TTC549 (cell line): Measurements from ENCODE around the gene DOCK10.
"Not testable (repeated sequence)": the region's sequence is repeated elsewhere in the genome, so short reads cannot be mapped to it uniquely, and the experiment has no call there.

Source experiments
- FAIRE-seq: peaks from 2 replicates; lab custom pipeline; 2012; peaks lifted over from hg19 to GRCh38; lab: Jason Lieb, UNC

DOCK10 gene

DNA sequence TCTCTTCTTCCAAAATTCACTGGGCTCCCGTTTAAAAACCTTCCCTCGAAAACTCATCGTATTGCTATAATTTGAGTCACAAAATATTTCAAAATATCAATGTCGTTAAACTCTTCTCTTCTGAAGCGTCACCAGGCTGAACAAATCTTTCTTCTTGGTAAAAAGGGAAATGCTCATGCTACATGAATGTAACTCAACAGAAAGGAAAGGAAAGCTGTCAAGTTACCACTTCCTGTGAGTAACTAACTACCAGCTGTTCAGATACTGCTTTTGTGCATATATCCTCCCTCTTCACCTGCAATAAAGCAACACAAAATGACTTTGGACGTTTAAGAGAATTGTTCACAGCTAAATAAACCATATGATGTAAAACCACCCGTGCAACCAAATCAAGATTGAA, 95.4 kb downstream of the DOCK10 start:
- no peak for FAIRE-seq

DNA sequence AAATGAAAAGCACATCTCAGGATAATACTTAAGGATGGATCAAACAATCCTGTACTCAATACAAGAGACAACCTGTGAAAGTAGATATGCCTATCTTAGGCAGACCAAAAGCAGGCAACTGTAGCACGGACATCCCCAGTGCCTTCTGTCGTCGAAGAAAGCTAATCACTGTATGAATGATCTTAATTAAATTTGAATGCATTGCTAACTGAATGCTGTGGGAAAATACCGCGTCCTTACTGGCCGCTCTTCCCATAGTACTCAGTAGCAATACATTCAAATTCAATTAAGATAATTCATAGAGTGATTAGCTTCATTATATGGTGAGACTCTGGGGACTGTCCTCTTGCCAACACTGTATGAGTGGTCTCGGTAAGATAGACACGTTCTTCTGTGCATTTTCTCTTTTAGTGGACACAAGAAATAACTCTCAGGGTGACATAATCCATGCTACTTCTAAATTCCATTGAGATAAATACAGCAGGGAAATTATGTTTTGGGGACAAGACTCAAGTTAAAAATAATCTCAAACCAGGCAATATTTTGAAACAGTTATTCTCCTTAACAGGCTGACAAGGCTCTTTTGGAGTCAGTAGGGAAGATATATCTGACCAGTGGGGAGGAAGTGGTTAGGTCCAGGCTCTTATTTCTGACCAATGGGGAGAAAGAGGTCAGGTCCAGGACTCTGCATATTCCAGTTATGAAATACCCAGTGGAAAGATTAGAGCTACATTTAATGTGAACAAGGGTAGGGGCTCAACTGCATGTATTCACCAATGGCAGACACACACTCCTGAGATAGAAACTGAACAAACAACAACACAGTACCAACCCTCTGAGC, 97.3 kb downstream of the DOCK10 start:
- no peak for FAIRE-seq

DNA sequence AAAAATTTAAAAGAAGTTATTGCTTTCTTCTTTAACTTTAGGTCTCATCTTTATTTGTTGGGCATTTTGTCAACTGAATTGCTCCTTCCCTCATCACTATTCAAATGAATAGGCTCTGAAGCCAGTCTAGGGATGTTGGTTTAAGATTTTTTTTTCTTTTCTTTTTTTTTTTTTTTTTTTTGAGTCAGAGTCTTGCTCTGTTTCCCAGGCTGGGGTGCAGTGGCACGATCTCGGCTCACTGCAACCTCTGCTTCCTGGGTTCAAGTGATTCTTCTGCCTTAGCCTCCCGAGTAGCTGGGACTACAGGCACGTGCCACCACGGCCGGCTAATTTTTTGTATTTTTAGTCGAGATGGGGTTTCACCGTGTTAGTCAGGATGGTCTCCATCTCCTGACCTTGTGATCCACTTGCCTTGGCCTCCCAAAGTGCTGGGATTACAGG, 98.6 kb downstream of the DOCK10 start:
- FAIRE-seq, result not testable (repeated sequence)

DNA sequence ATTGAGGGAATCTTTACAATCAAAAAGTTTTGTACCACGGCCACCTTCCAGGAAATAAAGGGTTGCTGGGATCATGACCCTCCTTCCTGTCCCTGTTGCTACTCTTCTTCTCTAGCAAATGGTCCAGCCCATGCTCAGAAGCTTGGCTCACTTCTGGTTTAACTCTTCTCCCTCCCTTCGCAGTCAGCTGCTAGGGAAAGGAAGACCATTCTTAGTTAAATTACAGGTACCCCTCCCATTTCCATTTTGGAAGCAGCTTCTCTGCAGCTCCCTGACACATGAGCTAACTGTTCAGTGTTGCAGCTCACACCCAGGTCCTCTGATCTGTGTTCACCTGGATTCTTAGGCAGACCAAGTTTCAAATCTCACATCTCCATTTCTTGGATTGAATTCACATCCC, 100.3 kb downstream of the DOCK10 start:
- FAIRE-seq, result no peak

DNA sequence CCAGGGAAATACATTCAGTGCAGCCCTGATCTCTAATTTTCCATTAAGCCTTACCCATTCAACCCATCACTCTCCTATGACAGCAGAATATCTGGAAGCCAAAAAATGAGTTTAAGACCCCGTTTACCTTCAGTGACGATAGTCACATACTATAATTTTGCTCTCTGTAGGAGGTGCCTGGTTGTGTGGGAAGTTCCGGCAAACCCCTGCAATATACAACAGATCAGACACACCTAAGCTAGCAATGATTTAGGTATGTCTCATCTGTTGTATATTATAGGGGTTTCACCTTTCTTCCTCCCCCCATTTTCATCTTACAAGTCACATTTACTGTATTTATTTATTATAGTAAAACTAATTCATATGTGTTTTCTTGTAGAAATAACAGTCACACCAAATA, 101.7 kb downstream of the DOCK10 start:
- no peak for FAIRE-seq

DNA sequence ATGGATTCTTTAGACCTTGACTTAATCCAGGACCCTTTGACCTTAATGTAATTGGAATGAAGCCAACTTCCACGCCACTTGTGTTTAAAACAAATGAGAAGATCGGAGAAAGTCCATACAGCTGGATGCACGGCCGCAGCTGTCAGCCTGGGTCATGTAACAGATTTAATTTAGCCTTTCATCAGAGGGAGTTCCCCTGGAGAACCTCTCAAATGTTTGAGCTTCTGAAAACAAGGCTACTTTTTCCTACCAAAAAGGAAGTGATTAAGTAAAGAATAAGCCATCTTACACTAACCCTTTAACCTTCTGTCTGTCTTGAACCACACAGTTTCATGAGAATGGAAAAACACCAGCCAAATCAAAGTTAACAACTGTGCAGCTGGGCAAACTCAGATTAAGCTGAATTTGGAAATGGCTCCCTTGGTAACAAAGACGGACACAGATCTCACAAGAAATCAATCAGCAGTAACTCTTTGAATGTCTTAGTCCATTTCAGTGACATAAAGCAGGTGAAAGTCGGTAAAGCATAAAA, 103.6 kb downstream of the DOCK10 start:
- no peak for FAIRE-seq

DNA sequence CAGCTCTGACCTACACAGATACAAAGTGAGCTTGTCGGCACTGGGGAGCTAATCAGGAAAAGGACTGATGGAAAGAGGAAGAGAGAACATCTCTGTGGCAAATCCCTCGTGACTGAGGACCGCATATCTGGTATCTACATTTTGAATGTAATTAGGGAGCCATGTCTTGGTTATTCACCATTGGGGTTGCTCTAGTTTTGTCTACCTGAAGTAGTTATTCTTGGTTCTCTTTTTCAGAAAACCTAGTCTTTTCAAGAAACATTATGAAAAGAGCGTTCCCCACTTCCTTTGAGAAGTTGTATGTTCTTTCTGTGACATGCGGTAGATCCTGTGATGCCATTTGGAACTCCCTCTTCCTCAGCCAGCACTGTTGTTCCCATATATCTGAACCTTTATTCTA, 104.4 kb downstream of the DOCK10 start:
- no peak for FAIRE-seq

DNA sequence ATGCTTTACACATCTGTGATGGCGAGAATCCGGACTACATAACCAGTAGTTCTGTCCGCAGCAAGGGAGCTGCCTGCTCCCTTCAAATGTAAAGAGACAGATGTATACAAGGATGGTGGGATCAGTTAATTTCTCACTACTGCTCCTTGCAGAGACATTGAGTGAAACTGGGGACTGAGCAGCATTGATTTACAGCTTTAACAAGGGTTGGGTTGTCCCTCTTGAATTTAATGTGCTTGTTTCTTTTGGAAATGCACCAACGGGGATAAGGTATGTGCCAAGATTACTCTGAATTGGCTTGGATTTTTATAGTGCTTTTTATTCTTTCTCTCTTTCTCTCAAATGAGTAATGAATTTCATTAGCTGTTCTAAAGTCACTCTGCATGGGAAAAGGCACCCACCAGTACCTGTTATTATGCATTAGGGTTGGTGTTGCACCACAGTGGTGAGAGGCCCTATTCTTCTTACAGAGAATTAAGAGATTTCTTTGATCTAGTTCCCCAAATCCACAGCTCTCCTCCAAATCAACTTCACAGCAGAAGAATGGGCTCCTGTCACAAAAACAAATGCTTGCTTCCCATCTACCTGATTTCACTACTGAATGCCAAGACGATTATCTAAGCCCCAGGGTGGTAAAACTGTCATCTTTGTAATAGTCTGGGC, 107.6 kb downstream of the DOCK10 start:
- FAIRE-seq, result no peak

DNA sequence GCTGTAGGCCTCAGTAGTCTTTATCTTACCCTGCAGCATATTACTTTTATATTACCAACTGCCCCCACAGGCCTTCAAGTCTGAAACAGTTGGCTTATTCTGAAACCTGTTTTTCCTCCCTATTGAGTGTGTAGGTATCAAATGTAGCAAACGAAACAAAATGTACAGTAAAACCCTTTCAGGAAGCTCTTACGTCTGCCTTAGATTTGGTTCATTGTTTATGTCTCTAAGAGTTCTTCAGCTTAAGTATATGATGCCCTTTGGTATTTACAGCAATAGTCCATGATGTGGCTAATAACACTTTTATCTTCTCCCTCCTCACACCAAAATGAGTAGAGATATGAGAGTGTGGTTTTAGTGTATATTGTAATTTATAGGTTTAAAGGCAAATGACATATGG, 108.8 kb downstream of the DOCK10 start:
- FAIRE-seq, result no peak

DNA sequence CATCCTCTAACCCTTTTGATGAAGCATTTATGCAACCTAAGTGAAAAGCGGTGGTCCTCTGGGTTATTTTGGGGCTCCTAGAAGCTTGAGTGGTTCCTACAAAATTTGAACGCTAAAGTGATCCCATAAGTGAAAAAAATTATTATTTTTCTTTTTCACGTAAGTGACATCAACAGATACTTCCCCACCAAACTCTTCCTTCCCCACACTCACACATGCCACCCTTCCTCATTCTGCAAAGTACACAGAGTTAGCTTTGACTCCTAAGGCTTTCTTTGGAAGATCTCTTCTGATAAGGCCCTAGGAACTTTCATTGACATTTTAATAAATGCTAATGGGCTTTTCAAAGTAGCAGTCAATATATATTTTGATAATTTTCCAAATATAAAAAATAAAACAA, 109.7 kb downstream of the DOCK10 start:
- FAIRE-seq, result no peak

DNA sequence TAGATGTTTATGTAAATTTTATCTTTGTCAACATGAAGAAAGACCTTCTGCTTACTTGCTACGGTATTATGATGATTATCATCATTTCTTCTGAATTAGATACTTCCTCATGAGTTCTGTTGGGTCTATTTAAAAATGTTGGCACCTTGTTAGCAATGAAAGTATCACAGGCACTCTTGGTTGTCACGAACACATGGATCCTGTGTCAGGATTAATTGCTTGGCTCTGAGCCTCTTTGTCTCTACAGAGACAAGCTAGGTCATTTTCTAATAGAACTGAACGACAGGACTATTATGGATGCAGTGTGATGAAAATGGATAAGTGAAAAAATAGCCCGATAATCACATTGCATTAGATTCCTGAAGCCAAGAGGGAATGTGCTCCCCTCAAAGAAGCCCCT, 110.3 kb downstream of the DOCK10 start:
- no peak for FAIRE-seq

DNA sequence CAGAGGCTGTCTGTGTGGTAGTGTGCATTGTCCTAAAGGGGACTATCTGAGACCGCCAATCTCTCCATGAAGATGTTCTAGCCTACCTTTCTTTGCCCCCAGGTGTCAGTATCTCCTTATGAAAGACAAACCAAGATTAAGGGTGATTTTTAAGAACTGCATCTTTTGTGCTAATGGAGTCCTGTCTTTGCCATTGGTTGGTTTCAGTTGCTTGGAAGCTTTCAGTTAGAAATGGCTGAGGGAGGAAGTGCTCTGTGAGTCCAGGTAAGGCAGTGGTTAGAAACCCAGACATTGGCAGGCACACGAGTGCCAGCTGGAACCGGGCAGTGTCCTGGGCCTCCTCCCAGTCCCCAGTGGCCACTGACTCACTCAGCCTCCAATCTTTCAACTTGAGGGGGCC, 111.3 kb downstream of the DOCK10 start:
- no peak for FAIRE-seq

DNA sequence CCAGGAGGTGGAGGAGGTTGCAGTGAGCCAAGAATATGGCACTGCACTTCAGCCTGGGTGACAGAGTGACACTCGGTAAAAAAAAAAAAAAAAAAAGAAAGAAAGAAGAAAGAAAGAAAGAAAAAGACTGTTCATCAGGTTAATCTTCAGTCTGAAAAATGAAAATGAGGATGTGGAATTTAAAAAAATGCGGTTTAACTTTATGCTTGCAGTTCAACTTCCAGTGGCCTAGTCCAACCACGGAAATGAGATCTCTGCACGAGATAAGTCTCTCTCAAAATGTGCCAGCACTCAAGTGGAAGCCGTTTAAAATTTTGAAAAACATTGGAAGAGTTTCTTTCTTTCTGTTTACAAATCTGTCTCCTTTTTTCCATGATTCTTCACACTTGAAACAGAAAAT, 112.1 kb downstream of the DOCK10 start:
- FAIRE-seq, result no peak

DNA sequence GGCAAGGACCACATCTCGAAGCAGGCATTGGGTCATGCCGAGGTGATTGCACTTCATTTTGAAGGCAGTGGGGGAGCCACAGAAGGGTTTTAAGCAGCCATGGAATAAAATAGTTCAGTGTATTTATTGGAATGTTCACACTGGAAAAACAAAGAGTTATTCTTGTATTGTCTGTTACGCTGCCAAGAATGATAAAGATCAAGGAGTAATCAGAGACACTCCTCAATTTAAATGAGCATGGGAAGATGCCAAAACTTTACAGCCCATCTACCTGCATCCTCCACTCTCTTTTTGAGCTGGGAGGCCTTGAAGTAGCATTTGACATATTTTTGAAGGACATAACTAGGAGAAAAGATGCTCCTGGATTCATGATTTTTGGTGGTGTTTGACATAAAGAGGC, 112.8 kb downstream of the DOCK10 start:
- no peak for FAIRE-seq

DNA sequence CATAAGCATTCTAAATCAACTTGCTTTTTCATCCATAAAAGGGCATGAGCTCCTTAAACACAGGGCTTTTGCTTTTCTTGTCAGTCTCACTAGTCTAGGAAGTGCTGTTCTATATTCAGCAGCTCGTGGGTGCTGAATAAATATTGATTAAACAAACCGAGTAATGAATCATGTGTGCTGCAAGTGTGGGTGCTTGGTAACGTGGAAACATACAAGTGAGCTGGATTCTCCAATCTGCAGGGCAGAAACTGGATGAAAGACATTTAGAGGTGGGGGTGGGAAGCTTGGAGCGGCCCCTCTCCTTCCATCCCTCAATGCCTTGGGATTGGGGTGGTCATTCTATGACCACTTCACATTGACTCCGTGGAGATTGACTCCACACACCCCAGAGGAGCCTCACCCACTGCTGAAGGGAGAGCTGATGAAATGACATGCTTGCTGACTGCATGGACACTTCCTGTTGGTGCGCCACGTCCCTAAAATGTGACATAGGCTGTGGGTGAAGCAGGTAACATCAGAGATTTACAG, 114.6 kb downstream of the DOCK10 start:
- FAIRE-seq, result no peak

DNA sequence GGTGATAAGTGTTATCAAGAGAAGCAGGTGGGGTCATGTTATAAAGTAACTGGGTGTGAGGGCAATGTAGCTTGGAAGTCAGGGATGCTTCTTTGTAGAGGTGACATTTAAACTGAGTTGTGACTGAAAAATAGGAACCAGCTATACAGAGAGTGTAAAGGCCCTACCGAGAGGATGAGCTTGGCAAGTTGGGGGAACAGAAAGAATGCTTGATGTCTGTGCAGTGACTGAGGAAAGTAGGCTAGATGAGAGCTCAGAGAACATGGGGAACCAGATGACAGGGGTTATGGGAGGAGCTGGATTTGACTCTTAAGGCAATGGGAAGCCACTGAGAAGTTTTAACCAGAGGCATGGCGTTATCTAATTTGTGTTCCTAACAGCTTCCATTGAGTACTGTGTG, 115.3 kb downstream of the DOCK10 start:
- FAIRE-seq, result no peak

DNA sequence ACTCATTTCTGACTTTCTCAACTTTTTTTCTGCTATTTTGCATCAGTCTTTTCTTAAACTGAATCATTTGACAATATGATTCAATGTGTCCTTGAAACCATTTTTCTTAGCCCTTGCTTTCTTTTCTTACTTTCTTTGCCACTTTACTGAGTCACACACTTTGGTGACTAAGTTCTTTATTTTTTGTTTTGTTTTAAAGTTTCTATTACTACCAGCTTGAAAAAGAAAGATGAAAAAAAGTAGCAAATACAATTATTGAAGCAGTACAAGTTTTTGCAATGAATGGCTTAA, 116.5 kb downstream of the DOCK10 start:
- no peak for FAIRE-seq

DNA sequence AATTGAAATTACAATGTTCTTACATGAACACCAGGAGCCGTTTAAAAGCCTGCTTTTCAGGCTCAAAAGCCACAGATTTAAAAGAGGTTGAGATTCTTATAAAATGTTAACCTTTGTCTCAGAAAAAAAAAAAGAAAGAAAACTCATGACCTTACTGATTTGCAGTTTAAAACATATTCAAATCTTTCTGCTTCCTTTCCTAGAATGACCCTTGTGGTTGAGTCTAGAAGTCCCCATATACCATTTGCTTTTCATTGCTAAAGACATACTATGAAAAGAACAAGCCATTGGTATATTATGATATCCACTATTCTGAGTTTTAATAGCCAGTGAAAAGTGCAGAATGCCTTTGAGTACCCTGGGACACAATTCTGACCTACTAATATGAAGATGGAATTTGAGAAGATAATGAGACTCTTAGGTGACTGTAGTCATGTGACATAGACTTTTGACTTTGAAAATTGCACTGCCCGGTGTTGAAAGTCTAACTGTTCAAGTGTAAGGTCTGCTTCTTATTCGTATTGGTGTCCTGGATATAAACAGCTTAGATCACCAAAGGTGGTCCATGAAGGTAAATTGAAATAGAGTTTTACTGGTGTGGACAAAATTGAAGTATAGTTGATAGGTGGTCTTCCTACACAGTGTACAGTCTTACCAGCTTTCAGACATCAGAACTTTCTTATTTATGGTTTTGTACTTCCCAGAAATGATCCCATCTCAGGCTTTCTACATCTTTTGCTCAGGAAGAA, 117.0 kb downstream of the DOCK10 start:
- no peak for FAIRE-seq

DNA sequence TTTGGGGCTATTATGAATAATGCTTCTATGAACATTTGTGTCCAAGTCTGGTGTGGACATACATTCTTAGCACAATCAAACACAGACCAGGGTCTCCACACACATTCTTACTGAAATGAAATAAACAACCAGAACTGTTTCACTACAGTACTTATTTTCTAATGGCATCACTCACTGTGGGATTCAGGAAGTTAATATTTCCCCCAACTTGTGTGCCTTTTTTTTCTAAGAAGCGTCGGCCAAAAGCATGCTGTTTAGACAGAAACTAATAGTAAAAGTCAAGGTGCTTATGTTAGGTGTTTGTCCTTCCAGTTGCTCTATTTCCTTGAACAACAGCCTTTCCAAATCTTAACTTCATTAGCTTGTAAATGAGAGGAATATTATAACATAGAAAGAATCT, 117.6 kb downstream of the DOCK10 start:
- no peak for FAIRE-seq

DNA sequence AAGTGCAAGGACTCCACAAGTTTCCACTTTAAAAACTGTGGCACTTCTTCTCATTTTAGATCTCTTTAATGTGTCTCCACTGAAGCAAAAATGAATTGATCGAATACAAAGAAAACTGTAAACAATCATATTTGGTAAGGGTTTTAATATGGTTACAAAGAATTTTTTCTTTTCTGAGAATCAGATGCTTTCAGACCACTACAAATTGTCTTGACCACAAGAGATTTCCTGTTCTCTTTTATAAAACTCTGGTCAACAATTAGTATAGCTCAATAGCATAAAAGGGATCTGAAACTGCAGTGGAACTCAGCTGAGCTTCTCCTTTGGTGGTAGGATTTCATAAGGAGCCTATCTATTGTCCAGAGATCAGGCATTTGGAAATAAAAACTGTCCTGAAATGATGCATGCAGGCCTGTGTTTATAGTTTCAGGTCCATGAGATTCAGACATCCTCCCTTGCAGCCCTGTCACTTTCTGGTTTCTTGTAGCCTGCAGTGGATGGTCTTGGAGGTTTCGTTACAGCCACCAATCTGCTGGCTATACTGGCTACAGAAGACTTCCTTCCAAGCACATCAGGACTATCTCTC, 120.0 kb downstream of the DOCK10 start:
- no peak for FAIRE-seq

DNA sequence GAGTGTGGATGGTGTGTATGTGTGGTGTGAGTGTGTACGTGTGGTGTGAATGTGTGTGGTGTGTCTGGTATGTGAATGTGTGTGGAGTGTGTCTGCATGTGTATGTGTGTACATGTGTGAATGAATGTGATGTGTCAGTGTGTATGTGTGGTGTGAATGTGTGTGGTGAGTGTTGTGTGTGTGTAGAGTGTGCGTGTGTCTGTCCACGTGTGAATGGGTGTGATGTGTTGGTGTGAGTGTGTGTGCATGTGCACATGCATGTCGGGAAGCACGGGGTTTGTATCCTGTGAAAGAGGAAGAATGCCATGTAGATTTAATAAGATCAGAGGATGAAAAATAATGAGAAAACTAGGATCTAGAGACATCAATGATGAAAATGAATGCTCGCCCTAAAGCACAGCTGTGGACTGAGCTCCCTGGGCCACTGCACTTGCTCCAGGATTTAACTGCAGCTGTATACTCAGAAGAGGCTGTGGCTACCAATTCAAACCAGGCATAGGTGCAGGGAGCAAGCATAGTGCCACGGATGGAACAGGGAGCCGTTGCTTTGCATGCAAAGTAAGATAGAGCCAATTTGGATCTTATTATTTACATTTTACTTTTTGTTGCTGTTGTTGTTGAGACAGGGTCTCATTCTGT, 122.7 kb downstream of the DOCK10 start:
- no peak for FAIRE-seq
